Tongue (tissue), 2 donors: ENCODE data around the gene RESP18. TPM values are rescaled to one million over a fixed set of nuclear protein-coding genes. Genes with fewer than 3 reads are reported as not detected.
A peak's percentile ranks its signal among the peaks of the same experiment; 100 is the strongest.
"Not testable (repeated sequence)": the region's sequence is repeated elsewhere in the genome, so short reads cannot be mapped to it uniquely, and the experiment has no call there.

Experiments
- DNase-seq: peaks from one replicate; pipeline ENCODE4 v3.0.0-alpha.2; 2015
- total RNA-seq: library from RNA; depleted of rRNA; stranded (reverse); fragments of >200 nt; gene quantifications from one replicate; pipeline ENCODE4 v1.2.3, GENCODE V29; 2014

The RESP18 gene
- total RNA-seq, 1 donor from 2014 or later = not detected

DNA sequence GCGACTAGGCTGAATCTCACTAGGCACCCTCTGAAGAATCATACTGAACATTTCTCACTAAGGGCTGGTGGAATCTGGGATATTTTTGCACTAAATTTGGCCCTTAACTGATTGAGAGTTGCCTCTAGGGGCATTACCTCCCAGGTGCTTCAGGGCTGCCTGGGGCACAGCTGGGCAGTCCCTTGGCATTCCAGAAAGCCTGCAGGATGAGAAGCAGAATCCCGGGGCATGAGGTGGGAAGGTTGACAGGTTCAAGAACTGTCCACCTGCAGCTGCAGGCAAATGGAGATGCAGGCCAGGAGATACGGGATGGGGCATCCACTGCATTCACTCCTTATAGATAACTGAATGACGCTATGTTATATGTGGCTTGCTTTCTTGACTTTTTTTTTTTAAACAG is 7.4 kb downstream of the RESP18 start:
- no peak for DNase-seq

DNA sequence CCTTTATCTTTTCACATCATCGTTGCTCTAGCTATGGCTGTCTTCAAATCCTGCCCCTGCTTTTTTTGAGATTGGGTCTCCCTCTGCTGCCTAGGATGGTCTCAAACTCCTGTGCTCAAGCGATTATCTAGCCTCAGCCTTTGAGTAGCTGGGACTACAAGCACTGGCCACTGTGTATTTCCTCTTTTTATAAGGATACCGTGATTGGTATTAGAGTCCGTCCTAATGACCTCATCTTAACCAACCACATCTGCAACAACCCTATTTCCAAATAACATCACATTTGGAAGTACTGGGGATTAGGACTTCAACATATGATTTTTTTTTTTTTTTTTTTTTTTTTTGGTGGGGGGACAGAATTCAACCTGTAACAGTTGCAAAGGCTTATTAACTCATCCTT is 9.1 kb downstream of the RESP18 start:
- no peak for DNase-seq

DNA sequence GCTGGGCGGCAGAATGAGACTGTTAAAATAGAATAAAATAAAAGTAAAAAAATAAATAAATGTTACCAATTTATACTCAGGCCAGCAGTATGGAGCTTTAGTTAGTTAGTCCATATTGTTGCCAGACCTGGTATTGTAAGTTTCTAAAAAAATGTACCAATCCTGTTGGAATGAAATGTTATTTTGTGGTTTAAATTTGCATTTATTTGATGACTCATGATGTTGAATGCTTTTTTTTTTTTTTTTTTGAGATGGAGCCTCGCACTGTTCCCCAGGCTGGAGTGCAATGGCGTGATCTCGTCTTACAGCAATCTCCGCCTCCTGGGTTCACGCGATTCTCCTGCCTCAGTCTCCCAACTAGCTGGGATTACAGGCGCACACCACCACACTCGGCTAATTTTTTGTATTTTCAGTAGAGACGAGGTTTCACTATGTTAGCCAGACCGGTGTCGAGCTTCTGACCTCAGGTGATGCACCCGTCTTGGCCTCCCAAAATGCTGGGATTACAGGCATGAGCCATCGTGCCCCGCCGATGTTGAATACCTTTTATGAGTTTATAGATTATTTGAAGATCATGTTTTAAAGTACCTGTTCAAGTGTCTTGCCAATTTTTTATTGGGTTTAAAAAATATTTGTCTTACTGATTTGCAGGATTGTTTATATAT is 17.6 kb downstream of the RESP18 start:
- no peak for DNase-seq

DNA sequence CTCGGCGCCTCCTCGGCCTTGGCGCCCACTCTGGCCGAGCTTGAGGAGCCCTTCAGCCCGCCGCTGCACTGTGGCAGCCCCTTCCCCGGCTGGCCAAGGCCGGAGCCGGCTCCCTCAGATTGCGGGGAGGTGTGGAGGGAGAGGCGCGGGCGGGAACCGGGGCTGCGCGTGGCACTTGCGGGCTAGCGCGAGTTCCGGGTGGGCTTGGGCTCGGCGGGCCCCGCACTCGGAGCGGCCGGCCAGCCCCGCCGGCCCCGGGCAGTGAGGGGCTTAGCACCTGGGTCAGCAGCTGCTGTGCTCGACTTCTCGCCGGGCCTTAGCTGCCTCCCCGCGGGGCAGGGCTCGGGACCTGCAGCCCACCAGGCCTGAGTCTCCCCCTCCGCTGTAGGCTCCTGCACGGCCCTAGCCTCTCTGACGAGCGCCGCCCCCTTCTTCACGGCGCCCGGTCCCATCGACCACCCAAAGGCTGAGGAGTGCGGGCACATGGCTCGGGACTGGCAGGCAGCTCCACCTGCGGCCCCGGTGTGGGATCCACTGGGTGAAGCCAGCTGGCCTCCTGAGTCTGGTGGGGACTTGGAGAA is 19.8 kb downstream of the RESP18 start:
- DNase-seq = not testable (repeated sequence)

DNA sequence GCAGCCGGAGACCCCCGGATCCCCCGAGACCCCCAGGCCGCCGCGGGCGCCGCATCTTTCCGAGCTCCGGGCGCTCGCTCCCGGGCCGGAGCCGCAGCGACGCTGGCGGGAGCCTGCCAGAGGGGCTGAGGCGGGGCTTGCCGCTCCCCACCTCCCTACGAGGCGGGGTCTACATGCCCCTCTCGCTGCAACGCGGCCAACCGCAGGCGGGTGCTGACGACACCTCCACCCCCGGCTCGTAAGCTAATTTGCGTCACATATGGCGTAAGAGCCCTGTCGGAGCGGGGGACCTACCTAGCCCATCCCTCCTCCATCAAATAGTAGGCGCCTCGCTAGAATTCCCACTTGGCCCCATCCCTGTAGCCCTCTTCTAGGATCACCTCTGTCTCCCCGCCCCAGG is 23.3 kb downstream of the RESP18 start, which contains the start of gene PTPRN:
PTPRN (minus strand) TSS at position 124 of the 400 bp plus-strand sequence; CDS start at position 55, 69 bp downstream.
- no peak for DNase-seq

DNA sequence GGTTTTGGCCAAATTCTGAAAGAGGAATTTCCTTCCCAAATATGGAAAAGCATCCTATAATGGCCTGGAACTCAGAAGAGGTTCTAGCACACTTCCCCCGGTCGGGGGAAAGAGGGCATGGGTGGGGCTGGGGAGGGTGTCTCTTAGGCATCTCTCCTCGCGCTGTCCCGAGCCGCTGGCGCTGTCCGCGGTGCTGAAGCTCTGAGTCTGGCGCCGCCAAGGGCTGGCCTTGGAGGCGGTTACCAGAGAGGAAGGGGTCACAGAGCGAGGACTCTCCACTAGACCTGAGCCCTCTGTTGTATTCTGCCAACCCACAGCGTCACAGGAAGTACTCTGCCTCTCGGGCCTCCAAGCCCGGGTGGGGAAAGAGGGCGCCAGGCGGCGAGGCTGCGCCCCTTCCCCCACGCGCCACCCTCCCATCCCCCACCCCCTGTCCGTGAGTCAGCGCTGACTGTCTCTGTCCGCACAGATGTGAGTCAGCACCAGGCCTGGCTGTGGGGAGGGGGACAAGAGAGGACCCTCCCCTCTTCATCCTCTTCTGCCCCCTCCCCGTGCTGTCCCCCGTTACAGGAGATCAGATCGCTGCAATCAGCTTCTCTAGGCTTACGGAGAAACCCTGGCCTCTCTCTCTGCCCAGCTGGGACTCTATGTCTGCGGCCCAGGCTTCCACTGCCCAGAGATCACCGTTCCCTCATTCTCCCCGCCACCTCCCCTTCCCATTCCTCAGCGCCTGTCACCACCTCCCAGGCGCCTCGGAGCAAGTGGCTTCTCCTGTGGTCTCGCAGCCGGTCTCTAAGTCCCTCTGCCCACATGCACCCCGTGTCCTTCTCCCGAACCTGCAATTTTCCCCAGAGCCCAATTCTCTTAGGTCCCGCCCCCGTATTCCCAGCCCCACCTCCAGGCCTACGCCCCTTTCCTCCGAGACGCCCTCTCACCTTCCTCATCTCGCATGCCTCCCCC is 24.1 kb downstream of the RESP18 start:
- peak; percentile 87 for DNase-seq

DNA sequence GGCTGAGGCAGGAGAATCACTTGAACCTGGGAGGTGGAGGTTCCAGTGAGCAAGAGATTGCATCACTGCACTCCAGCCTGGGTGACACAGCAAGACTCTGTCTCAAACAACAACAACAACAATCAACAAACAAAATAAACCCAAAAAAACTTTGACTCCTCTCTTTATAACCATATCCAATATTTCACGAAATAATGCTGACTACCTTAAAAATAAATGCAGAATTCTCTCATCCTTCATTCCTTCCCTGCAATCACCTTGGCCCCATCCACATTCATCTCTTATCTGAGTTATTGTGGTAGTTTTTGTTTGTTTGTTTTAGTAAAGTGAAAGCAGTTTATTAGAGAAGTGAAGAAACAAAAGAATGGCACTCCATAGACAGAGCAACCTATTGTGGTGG is 26.5 kb downstream of the RESP18 start:
- DNase-seq = no peak

DNA sequence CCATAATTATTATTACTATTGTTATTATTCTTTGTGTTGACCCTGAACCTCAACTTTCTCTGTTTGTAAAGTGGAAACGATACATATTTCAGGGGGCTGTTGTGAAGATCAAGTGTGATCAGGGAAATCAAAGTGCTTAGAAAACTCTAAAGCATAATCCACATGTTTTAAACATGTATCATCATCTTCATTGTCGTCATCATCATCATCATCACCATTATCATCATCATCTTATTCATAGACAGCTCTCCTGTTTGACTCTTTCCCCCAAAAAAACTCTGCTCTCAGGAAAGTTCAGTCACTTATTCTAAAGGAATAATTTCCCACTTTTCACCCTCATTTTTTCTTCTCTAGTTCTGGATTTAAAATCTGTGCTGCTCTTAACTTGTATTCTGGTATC is 28.3 kb downstream of the RESP18 start:
- DNase-seq = no peak

DNA sequence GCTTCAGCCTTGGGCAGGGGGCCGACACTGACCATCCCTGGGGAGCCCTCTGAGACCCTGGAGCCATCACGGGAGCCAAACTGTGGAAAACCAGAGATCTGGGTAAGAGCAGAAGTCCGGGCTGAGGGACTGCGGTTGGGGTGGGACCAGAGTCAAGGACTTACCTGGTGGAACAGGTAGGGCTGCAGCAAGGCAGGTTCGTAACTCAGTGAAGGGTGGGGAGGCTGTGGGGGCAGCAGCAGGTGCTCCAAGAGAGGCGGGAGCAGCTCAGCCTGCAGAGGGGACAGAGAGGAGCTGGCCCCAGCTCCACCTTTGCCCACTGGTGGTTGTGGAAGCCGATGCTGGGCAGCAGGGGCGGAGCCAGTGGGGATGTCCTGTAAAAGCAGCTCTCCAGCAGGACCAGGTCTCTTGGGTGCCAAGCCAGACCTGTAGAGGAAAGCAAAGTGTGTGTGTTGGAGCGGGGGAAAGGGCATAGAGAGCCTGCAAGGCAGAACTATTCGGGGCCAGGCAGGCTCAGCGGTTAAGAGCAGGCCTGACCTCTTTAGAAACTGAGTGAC is 30.1 kb downstream of the RESP18 start:
- DNase-seq = no peak

DNA sequence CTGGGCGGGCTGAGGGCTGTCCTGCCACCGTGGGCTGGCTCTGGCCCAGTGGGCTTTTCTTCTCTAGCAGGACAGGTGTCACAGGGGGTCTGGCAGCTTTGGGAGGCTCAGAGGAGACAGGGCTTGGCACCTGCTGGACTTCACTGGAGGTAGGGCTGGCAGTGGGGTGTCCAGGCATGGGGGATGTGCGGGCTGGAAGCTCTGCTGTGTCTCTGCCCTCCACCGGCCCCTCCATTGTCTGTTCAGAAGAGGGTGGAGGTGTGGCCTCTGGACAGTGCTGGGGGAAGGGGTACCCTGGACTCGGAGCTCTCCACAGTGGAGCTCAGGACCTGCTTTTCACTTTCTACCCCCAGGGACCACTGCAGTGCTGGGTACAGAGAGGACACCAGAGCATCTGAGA is 32.5 kb downstream of the RESP18 start:
- DNase-seq = no peak

DNA sequence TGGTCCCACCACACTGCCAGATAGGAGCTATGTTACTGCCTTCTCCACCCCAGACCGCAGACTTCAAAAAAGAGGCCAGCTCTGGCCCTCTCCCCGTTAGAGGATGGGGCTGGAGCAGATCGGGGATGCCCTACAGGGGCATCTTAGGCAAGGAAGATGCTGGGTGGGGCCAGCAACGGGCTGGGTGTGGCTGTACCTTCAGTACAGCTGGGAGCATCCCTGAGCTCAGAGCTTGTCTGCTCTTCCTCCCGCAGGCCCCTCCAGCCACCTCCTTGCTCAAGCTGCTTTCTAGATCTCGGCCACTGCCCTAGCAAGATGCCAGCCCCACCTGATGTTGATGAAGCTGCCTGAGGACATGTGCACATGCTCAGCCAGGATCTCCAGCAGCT is 33.2 kb downstream of the RESP18 start:
- no peak for DNase-seq

DNA sequence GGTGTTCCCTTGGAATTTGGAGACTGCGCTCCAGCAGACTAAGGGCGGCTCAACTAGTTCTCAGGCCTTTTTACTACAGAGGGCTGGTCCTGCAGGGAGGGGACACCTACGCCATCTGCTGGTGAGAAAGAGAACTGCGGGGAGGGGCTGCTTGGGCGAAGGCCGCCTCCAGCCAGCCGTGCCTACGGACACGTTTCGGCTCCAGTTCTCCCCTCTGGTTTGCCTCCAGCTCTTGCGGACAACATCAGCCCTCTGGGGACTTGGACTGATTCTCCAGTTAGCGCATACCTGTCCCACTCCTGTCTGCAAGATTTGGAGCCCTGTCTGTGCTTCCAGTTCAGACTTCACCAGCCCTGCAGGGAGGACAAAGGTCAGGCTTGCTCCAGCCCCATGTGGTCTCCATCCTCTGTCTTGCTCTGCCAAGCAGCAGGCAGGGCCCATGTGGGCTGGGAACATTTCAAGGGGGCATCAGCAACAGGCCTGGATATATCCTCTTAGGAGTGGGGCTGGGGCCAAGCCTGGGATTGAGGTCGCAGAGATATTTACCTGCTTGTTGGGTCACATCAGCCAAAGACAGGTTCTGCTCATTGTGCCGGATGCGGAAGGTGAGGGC is 33.7 kb downstream of the RESP18 start:
- peak; percentile 92 for DNase-seq

DNA sequence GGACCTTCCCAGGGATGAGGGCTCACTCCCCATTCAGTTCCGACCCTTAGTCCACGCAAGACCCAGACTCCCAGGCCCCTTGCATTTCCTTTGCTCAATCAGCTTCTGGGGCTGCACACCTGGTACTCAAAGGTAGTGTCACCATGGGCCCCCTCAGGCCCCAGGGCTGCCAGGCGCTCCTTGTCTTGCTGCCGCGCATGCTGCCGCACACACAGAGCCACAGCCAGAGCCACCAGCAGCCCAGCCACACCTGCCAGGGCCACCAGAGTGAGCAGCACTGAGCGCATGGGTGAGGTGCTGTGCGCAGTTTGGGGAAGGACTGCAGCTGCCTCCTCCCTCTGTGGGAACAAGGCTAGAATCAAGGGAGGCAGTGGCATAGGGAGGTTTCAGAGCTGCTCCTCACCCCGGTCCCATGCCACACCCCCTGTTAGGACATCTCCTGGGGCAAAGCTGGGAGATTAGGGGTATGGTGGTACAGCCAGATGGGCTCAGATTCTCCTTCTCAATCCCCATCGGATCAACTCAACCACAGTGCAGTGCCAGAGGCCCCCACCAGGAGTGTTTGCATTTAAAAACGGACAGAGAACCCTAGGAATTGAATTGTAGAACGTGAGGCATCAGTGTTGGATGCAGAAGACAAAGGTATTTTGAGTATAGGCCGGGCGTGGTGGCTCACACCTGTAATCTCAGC is 34.6 kb downstream of the RESP18 start:
- no peak for DNase-seq

DNA sequence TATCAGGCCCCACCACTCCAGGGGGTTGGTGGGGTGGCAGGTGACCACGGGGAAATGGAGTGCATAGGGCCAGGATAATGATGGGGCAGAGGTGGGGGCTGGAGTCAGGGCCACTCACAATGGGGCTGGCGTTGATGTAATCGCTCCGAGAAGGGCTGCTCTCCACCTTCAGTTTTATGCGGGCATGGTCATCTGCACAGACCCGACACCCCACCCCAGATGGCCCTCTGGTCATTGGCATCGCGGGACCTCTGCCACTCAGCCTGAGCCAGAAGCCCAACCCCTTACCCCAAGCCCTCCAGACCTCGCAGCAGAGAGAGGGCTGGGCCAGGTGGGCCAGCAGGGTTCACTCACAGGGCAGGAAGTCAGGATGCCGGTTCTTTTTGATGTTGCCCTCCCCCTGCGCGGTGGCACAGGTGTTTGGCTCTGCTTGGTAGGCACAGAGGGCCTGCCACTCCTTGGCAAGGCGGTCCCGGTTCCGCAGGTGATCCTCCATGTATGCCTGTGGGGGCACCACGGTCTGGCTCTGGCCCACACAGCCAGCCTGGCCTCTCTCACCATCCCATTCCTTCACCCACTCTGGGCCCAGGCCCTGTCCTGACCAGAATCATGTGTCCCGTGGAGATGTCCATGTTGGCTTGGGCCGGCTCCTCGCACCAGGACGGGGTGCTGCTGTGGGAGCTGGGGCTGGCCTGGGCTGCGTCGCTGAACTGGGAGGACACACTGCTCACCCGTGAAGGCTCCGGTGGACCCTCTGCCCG is 35.7 kb downstream of the RESP18 start:
- DNase-seq = no peak

DNA sequence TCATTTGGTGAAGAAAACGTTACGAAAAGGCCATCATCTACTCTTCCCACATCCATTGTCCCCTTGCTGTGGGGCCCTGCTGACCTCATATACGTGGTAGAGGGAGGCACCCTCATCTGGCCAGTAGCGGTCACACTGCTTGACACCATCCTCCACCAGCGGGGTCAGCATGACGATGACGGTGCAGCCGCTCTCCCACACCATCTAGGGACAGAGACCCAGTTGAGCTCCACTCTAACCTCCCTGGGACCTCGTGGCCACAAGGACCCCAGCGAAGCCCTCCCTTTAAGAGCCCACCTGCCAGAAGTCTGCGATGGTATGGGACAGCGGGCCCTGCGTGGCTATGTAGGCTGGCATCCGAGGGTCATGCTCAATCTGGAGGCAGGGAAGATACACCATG is 36.4 kb downstream of the RESP18 start:
- DNase-seq = no peak

DNA sequence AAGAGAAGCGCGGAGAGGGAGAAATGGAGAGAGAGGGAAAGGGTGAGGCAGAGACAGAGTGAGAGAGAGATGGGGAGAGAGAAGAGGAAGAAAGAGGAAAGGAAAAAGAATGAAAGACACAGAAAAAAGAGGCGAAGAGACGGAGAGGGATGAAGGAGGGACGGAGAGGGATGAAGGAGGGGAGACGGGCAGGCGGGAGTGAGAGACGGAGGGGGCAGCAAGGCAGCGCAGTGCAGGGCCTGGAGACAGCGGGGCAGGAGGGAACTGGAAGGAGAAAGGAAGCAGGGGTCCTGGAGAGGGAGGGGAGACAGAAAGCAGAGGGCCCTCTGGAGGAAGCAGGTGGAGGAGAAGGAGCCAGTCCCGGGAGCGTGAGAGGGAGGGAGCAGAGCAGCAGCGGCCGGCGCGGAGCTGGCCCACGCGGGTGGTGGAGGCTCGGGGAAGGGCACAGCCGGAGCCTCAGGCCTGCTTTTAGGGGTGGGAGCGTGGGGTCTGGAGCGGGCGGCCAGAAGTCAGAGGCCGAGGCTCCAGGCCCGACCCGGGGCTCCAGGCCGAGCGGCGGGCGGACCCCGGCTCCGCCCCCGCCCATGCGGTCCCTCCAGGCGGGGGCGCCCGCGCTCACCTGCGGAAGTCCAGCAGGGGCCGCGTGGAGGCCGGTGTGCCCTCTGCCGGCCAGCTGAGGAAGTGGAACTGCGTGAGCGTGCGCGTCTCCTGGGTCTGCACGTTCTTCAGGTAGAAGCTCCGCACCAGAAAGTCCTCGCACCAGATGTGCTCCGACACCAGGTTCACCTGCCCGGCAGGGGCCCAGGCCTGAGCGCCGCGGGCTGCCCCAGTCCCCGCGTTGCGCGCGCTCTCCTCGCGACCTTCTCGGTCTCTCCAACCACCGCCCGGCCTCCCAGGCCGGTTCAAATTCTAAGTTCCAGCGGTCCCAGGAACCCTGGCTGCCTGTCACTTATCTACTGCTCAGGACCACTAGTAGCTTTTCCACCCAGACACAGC is 37.9 kb downstream of the RESP18 start:
- peak; percentile 92 for DNase-seq

DNA sequence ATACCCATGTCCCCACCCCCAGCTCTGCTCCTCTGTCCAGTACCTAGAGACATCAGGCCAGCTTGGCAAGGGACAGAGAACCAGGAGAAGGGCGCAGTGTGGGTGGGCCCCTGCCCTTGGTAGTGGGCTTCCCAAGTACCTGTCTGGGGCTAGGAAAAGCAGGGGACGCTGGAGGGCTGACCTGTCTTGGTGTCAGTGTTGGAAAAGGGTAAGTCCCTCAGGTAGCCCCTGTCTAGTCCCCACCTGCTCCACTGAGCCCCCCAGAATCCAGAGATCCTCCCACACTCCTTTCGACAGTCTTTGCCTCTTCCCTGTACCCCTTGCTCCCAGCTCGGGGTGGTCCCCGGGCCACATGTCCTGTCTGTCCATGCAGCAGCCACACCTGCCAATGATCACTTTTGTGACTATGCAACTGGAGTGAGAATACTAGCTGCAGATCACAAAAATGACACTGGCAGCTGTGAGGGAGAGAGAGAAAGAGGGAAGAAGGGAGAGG is 38.8 kb downstream of the RESP18 start:
- DNase-seq = peak; percentile 59

DNA sequence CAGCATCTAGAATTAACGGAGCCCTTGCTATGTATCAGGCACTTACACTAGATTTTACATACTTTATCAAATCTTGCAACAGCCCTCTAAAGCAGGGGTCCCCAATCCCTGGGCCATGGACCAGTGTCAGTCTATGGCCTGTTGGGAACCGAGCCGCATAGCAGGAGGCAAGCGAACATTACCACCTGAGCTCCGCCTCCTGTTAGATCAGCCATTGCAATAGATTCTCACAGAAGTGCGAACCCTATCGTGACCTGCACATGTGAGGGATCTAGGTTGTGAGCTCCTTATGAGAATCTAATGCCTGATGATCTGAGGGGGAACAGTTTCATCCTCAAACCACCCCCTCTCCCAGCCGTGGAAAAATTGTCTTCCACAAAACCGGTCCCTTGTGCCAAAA is 39.9 kb downstream of the RESP18 start:
- DNase-seq = no peak

DNA sequence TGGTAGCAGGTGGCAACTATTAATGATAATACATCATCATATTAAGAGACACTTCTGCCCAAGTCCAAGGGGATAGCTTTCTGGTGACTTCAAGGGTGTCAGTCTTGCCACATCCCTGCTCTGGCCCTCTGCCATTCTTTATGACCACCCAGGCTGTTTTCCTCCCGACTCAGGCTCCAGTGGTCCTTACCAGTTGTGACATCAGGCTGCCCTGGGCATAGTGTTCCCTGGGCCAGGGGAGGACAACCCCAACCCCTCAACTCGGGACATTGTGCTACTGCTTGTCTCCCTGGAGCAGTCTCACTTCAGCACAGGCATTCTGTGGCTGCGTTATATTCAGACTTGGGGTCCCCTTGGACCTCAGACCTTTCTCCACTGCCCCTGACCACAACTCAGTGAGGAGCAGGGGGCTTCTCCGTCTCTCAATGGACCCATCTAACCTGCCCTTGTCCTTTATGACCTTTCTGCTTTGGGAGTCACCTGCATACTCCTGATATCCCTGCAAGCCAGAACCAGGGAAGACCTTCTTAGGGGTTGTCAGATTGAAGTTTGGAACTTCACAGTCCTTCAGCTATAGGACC is 40.5 kb downstream of the RESP18 start:
- DNase-seq = no peak
